OCI-LY1 (cell line): ENCODE measurements around the gene CEACAM21.

Source experiments
- EZH2 ChIP-seq: fragments of 200-600 bp; sonication (generic), shearing (Covaris generic); IDR thresholded peaks from 2 replicates; pipeline ENCODE4 v1.8.0; 2017; ENCODE audit warnings: borderline replicate concordance, mixed run types, mild to moderate bottlenecking, antibody characterized with exemption, low read length, moderate library complexity, mixed read lengths
- TF ChIP-seq, protein P1 (sequence below): fragments of 200-600 bp; sonication (generic), shearing (Covaris generic); IDR thresholded peaks from 2 replicates; pipeline ENCODE4 v1.5.1; 2017; ENCODE audit warnings: mild to moderate bottlenecking, antibody characterized with exemption, low read length, moderate library complexity, mixed read lengths

DNA sequence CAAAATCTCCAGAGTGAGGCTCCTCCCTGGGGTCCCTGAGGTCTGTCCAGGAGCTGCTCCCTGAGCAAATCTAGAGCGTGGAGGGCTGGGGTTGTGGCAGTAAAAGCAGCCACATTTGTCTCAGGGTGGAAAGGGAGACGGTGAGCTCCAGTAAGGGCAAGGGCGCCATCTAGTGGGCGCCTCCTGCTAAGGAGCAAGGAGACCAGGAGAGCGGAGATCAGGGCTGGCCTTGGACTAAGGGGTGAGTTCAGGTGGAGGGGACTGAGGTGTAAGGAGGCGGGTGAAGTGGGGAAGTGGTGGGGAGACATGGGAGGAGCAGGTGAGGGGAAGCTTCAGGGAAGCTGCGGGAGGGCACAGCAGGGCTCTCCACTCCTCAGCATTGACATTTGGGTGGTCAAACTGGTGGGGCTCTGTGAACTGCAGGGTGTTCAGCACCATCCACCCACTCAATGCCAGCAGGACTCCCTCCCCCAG, 5.3 kb upstream of the CEACAM21 start:
- TF ChIP-seq, protein P1, sequence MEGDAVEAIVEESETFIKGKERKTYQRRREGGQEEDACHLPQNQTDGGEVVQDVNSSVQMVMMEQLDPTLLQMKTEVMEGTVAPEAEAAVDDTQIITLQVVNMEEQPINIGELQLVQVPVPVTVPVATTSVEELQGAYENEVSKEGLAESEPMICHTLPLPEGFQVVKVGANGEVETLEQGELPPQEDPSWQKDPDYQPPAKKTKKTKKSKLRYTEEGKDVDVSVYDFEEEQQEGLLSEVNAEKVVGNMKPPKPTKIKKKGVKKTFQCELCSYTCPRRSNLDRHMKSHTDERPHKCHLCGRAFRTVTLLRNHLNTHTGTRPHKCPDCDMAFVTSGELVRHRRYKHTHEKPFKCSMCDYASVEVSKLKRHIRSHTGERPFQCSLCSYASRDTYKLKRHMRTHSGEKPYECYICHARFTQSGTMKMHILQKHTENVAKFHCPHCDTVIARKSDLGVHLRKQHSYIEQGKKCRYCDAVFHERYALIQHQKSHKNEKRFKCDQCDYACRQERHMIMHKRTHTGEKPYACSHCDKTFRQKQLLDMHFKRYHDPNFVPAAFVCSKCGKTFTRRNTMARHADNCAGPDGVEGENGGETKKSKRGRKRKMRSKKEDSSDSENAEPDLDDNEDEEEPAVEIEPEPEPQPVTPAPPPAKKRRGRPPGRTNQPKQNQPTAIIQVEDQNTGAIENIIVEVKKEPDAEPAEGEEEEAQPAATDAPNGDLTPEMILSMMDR, result peak; percentile 87
- TF ChIP-seq EZH2, result no peak
